A549 (cell line): ENCODE data around the gene UBE2E3.

Source experiments
- FOSL2 ChIP-seq, 2 experiments: fragments of 450-650 bp in 1 of 2; fragments of >200 bp in 1 of 2; sonication (Bioruptor Twin) in 1 of 2; formaldehyde crosslinking; IDR thresholded peaks; 2 replicates each; pipeline versions ENCODE4 v1.5.0 to v1.6.1; 2016 to 2020; ENCODE audit warnings: mild to moderate bottlenecking in 1 of 2, moderate library complexity in 1 of 2
- HOXB5 ChIP-seq: fragments of 250-450 bp; sonication (Bioruptor Pico); IDR thresholded peaks from 2 replicates; pipeline ENCODE4 v1.5.0; 2020; ENCODE audit warnings: mild to moderate bottlenecking, moderate library complexity
- KDM5A ChIP-seq: fragments of 200-600 bp; sonication (generic); IDR thresholded peaks from 2 replicates; pipeline ENCODE4 v1.6.1; 2016; ENCODE audit warnings: antibody characterized with exemption, mild to moderate bottlenecking
- NR3C1 ChIP-seq: fragments of >200 bp; sonication (Bioruptor Twin); formaldehyde crosslinking; IDR thresholded peaks from 3 replicates; pipeline ENCODE4 v1.6.1; 2017
- PHF8 ChIP-seq: fragments of 200-600 bp; sonication (generic); IDR thresholded peaks from 2 replicates; pipeline ENCODE4 v1.6.1; 2016; ENCODE audit warnings: low read depth, mild to moderate bottlenecking, antibody characterized with exemption, moderate library complexity, borderline replicate concordance
- POLR2A ChIP-seq: IDR thresholded peaks from 2 replicates; pipeline ENCODE4 v1.6.1; 2012; ENCODE audit warnings: mild to moderate bottlenecking, low read length
- RARB ChIP-seq: fragments of 250-450 bp; sonication (Bioruptor Pico); IDR thresholded peaks from 2 replicates; pipeline ENCODE4 v1.8.0; 2021; ENCODE audit warnings: mild to moderate bottlenecking, moderate library complexity
- RCOR1 ChIP-seq: fragments of 150-350 bp; IDR thresholded peaks from 2 replicates; pipeline ENCODE4 v1.6.1; 2014; ENCODE audit warnings: antibody characterized with exemption, low read length, low read depth
- SMC3 ChIP-seq: fragments of >200 bp; sonication (Bioruptor Twin); formaldehyde crosslinking; IDR thresholded peaks from 3 replicates; pipeline ENCODE4 v1.6.1; 2018; ENCODE audit warnings: inconsistent platforms
- TP53 ChIP-seq: fragments of 250-450 bp; sonication (Bioruptor Pico); IDR thresholded peaks from 2 replicates; pipeline ENCODE4 v1.5.0; 2021; ENCODE audit warnings: mild to moderate bottlenecking, moderate library complexity
- TF ChIP-seq, protein P1 (sequence below): IDR thresholded peaks from 2 replicates; pipeline ENCODE4 v1.6.1; 2012
- TF ChIP-seq, protein P2 (sequence below): fragments of 150-350 bp; IDR thresholded peaks from 2 replicates; pipeline ENCODE4 v1.6.1; 2014; ENCODE audit warnings: low read depth, mild to moderate bottlenecking, low read length
- TF ChIP-seq, protein P3 (sequence below): fragments of >200 bp; sonication (Bioruptor Twin); formaldehyde crosslinking; IDR thresholded peaks from 3 replicates; pipeline ENCODE4 v1.5.1; 2016
- TF ChIP-seq, protein P4 (sequence below): fragments of 250-450 bp; sonication (Bioruptor Pico); IDR thresholded peaks from 2 replicates; pipeline ENCODE4 v1.5.0; 2021; ENCODE audit warnings: mild to moderate bottlenecking, moderate library complexity, borderline replicate concordance

DNA sequence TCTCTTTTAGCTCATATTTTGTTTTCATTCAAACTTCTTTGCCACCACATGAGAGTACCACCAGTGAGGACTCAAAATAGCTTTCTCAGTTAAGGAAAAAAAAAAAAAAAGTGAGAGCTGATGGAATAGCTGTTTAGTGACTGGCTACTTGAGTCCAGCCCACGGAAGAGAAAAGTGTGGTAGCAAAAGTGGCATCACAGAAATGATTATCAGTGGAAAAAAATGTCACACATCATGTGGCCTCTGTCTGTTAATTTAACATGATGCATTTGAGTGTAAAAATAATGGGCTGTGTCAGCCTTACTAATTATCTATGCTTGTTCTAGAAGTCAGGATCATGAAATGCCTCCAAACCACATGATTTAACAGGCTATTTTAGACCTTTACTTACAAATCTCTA is 132.5 kb downstream of the UBE2E3 start:
- TF ChIP-seq SMC3, result no peak
- no peak for TF ChIP-seq NR3C1
- TF ChIP-seq FOSL2 (IDR thresholded peaks at IDR 0.05), result no peak
- TF ChIP-seq FOSL2 (CRISPR knock-in tag; IDR thresholded peaks at IDR 0.05), result no peak
- TF ChIP-seq, protein P1, sequence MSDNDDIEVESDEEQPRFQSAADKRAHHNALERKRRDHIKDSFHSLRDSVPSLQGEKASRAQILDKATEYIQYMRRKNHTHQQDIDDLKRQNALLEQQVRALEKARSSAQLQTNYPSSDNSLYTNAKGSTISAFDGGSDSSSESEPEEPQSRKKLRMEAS, result no peak
- TF ChIP-seq POLR2A, result no peak
- TF ChIP-seq PHF8, result no peak
- TF ChIP-seq RARB (CRISPR knock-in tag), result no peak
- TF ChIP-seq RCOR1, result no peak
- TF ChIP-seq, protein P2, sequence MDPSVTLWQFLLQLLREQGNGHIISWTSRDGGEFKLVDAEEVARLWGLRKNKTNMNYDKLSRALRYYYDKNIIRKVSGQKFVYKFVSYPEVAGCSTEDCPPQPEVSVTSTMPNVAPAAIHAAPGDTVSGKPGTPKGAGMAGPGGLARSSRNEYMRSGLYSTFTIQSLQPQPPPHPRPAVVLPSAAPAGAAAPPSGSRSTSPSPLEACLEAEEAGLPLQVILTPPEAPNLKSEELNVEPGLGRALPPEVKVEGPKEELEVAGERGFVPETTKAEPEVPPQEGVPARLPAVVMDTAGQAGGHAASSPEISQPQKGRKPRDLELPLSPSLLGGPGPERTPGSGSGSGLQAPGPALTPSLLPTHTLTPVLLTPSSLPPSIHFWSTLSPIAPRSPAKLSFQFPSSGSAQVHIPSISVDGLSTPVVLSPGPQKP, result no peak
- no peak for TF ChIP-seq TP53 (CRISPR knock-in tag)
- TF ChIP-seq, protein P3, sequence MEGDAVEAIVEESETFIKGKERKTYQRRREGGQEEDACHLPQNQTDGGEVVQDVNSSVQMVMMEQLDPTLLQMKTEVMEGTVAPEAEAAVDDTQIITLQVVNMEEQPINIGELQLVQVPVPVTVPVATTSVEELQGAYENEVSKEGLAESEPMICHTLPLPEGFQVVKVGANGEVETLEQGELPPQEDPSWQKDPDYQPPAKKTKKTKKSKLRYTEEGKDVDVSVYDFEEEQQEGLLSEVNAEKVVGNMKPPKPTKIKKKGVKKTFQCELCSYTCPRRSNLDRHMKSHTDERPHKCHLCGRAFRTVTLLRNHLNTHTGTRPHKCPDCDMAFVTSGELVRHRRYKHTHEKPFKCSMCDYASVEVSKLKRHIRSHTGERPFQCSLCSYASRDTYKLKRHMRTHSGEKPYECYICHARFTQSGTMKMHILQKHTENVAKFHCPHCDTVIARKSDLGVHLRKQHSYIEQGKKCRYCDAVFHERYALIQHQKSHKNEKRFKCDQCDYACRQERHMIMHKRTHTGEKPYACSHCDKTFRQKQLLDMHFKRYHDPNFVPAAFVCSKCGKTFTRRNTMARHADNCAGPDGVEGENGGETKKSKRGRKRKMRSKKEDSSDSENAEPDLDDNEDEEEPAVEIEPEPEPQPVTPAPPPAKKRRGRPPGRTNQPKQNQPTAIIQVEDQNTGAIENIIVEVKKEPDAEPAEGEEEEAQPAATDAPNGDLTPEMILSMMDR, result no peak
- TF ChIP-seq, protein P4, sequence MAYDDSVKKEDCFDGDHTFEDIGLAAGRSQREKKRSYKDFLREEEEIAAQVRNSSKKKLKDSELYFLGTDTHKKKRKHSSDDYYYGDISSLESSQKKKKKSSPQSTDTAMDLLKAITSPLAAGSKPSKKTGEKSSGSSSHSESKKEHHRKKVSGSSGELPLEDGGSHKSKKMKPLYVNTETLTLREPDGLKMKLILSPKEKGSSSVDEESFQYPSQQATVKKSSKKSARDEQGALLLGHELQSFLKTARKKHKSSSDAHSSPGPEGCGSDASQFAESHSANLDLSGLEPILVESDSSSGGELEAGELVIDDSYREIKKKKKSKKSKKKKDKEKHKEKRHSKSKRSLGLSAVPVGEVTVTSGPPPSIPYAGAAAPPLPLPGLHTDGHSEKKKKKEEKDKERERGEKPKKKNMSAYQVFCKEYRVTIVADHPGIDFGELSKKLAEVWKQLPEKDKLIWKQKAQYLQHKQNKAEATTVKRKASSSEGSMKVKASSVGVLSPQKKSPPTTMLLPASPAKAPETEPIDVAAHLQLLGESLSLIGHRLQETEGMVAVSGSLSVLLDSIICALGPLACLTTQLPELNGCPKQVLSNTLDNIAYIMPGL, result no peak
- TF ChIP-seq KDM5A, result no peak
- TF ChIP-seq HOXB5, result no peak
